SK-N-SH (cell line): Measurements from ENCODE around the gene TAB3. TPM values are rescaled to one million over a fixed set of nuclear protein-coding genes. Genes with fewer than 3 reads are reported as not detected.
A peak's percentile ranks its signal among the peaks of the same experiment; 100 is the strongest.

Source experiments
- CTCF ChIA-PET: fragments of 300-600, 350-600 bp; formaldehyde crosslinking; extraction: SDS; loops from one replicate; lab custom pipeline; 2021; lab: Yijun Ruan, JAX
- POLR2A ChIA-PET: fragments of 350-600 bp; sonication (Branson Sonifier 250); formaldehyde crosslinking; extraction: SDS; loops from one replicate; lab custom pipeline; 2020; ENCODE audit warnings: antibody characterized with exemption, inconsistent platforms; lab: Yijun Ruan, JAX
- DNase-seq: peaks from one replicate; pipeline ENCODE4 v3.0.0; 2012
- H2AFZ ChIP-seq: fragments of 200-600 bp; sonication (generic); 2 replicates; pipeline ENCODE4 v1.8.1; 2016; ENCODE audit warnings: antibody characterized with exemption, mild to moderate bottlenecking, low read depth
- H3F3A ChIP-seq: fragments of 200-600 bp; sonication (generic); replicated peaks from 2 replicates; pipeline ENCODE3; 2016; ENCODE audit warnings: antibody characterized with exemption, mild to moderate bottlenecking; ENCODE audit not compliant: insufficient read depth
- H3K27ac ChIP-seq, 2 experiments: fragments of 200-500 bp in 1 of 2; fragments of 200-600 bp in 1 of 2; sonication (Bioruptor generic) in 1 of 2; sonication (generic), shearing (Covaris generic) in 1 of 2; 2 replicates each; pipeline versions ENCODE4 v1.5.1 to v1.6.1; 2014 to 2016; ENCODE audit warnings: low read depth in 2 of 2, inconsistent platforms in 1 of 2, low read length in 1 of 2, mild to moderate bottlenecking in 1 of 2, mixed read lengths in 1 of 2
- H3K27me3 ChIP-seq: fragments of 200-600 bp; sonication (generic), shearing (Covaris generic); 2 replicates; pipeline ENCODE4 v1.6.1; 2016; ENCODE audit warnings: mixed run types; ENCODE audit not compliant: insufficient read depth
- H3K36me3 ChIP-seq, 2 experiments: fragments of 200-500 bp in 1 of 2; fragments of 200-600 bp in 1 of 2; sonication (Bioruptor generic) in 1 of 2; sonication (generic) in 1 of 2; replicated peaks in 1 of 2; 2 replicates each; pipeline versions ENCODE3 to v1.5.1; 2014 to 2016; ENCODE audit warnings: low read length in 1 of 2, mild to moderate bottlenecking in 1 of 2; ENCODE audit not compliant: insufficient read depth in 2 of 2, control insufficient read depth in 1 of 2
- H3K4me1 ChIP-seq, 2 experiments: fragments of 200-500 bp in 1 of 2; fragments of 200-600 bp in 1 of 2; sonication (Bioruptor generic) in 1 of 2; sonication (generic), shearing (Covaris generic) in 1 of 2; 2 replicates each; pipeline versions ENCODE4 v1.5.1 to v1.6.1; 2014 to 2016; ENCODE audit warnings: low read depth in 1 of 2, low read length in 1 of 2, mixed run types in 1 of 2; ENCODE audit not compliant: insufficient read depth in 2 of 2, control insufficient read depth in 1 of 2
- H3K4me2 ChIP-seq: fragments of 200-600 bp; sonication (generic), shearing (Covaris generic); 2 replicates; pipeline ENCODE4 v1.6.1; 2017; ENCODE audit warnings: mixed run types
- H3K4me3 ChIP-seq, 2 experiments: fragments of 200-500 bp in 1 of 2; fragments of 200-600 bp in 1 of 2; sonication (Bioruptor generic) in 1 of 2; sonication (generic), shearing (Covaris generic) in 1 of 2; 2 replicates each; pipeline versions ENCODE4 v1.5.1 to v1.8.1; 2014 to 2016; ENCODE audit warnings: low read depth in 2 of 2, inconsistent platforms in 1 of 2, low read length in 1 of 2, mild to moderate bottlenecking in 1 of 2, mixed read lengths in 1 of 2, moderate library complexity in 1 of 2
- H3K79me2 ChIP-seq: fragments of 200-600 bp; sonication (generic); 2 replicates; pipeline ENCODE4 v1.8.1; 2017; ENCODE audit warnings: mild to moderate bottlenecking; ENCODE audit not compliant: insufficient read depth
- H3K9ac ChIP-seq: fragments of 200-600 bp; sonication (generic); 2 replicates; pipeline ENCODE4 v1.6.1; 2017; ENCODE audit warnings: mixed run types
- H3K9me2 ChIP-seq: fragments of 200-600 bp; sonication (generic); 2 replicates; pipeline ENCODE4 v1.6.1; 2017; ENCODE audit warnings: mixed run types
- H3K9me3 ChIP-seq: fragments of 200-600 bp; sonication (generic); 2 replicates; pipeline ENCODE4 v1.6.1; 2017; ENCODE audit warnings: mixed run types, mild to moderate bottlenecking, moderate library complexity
- H4K20me1 ChIP-seq: fragments of 200-600 bp; sonication (generic); 2 replicates; pipeline ENCODE4 v1.6.1; 2017; ENCODE audit warnings: mild to moderate bottlenecking, mixed run types; ENCODE audit not compliant: insufficient read depth
- CHD2 ChIP-seq: fragments of 150-350 bp; IDR thresholded peaks from 2 replicates; pipeline ENCODE4 v1.6.1; 2018; ENCODE audit warnings: low read length; ENCODE audit not compliant: partially characterized antibody
- CTCF ChIP-seq: fragments of 200-600 bp; sonication (generic); IDR thresholded peaks from 2 replicates; pipeline ENCODE4 v1.6.1; 2017; ENCODE audit warnings: antibody characterized with exemption, mild to moderate bottlenecking, moderate library complexity
- EP300 ChIP-seq, 2 experiments: IDR thresholded peaks; 2 replicates each; pipeline versions ENCODE4 v1.4.0 to v1.6.1; 2012; ENCODE audit warnings: borderline replicate concordance in 1 of 2, low read depth in 1 of 2, low read length in 1 of 2
- EZH2phosphoT487 ChIP-seq: fragments of 200-600 bp; sonication (generic); IDR thresholded peaks from 2 replicates; pipeline ENCODE4 v1.6.1; 2017; ENCODE audit warnings: low read depth, mixed run types, mild to moderate bottlenecking, antibody characterized with exemption, moderate library complexity, borderline replicate concordance
- FOSL2 ChIP-seq: IDR thresholded peaks from 2 replicates; pipeline ENCODE4 v1.4.0; 2012; ENCODE audit warnings: low read depth, mild to moderate bottlenecking, moderate library complexity, borderline replicate concordance
- FOXJ3 ChIP-seq: sonication (generic); formaldehyde crosslinking; IDR thresholded peaks from 2 replicates; pipeline ENCODE4 v1.5.1; 2020; ENCODE audit warnings: mild to moderate bottlenecking, missing genetic modification reagents
- GABPA ChIP-seq: IDR thresholded peaks from 2 replicates; pipeline ENCODE4 v1.4.0; 2012; ENCODE audit warnings: low read depth, mild to moderate bottlenecking
- JUND ChIP-seq: IDR thresholded peaks from 2 replicates; pipeline ENCODE4 v1.4.0; 2012
- MEF2A ChIP-seq: IDR thresholded peaks from 2 replicates; pipeline ENCODE4 v1.4.0; 2012; ENCODE audit warnings: low read depth, borderline replicate concordance
- MXI1 ChIP-seq: IDR thresholded peaks from 2 replicates; pipeline ENCODE4 v1.6.1; 2012; ENCODE audit warnings: mild to moderate bottlenecking, low read depth, low read length, improper control_type of control experiment
- NFIC ChIP-seq: IDR thresholded peaks from 2 replicates; pipeline ENCODE4 v1.4.0; 2012; ENCODE audit warnings: borderline replicate concordance
- RCOR1 ChIP-seq: fragments of 150-350 bp; IDR thresholded peaks from 2 replicates; pipeline ENCODE4 v1.6.1; 2017; ENCODE audit warnings: antibody characterized with exemption, low read length
- RFX5 ChIP-seq: IDR thresholded peaks from 2 replicates; pipeline ENCODE4 v1.6.1; 2012; ENCODE audit warnings: mild to moderate bottlenecking, improper control_type of control experiment, low read length
- RXRA ChIP-seq: IDR thresholded peaks from 2 replicates; pipeline ENCODE4 v1.4.0; 2012; ENCODE audit warnings: low read depth, mild to moderate bottlenecking, borderline replicate concordance
- SIN3A ChIP-seq: IDR thresholded peaks from 2 replicates; pipeline ENCODE4 v1.6.1; 2012; ENCODE audit warnings: low read depth, mild to moderate bottlenecking, low read length, moderate library complexity, borderline replicate concordance
- TAF1 ChIP-seq: IDR thresholded peaks from 2 replicates; pipeline ENCODE4 v1.6.1; 2012; ENCODE audit warnings: low read depth, mild to moderate bottlenecking, low read length, moderate library complexity, borderline replicate concordance
- TCF12 ChIP-seq: IDR thresholded peaks from 2 replicates; pipeline ENCODE4 v1.4.0; 2012
- TEAD4 ChIP-seq: IDR thresholded peaks from 2 replicates; pipeline ENCODE4 v1.4.0; 2012; ENCODE audit warnings: mild to moderate bottlenecking, borderline replicate concordance; ENCODE audit not compliant: insufficient read depth
- YY1 ChIP-seq: IDR thresholded peaks from 2 replicates; pipeline ENCODE4 v1.4.0; 2012; ENCODE audit warnings: low read depth, mild to moderate bottlenecking
- ZBTB33 ChIP-seq: IDR thresholded peaks from 2 replicates; pipeline ENCODE4 v1.4.0; 2012; ENCODE audit warnings: low read depth, borderline replicate concordance
- WGBS: methylation state at CpG from one replicate; pipeline ENCODE4 v1.1.6; 2017; ENCODE audit warnings: low lambda C conversion rate; 5-methylcytosine and 5-hydroxymethylcytosine counted together
- polyA plus RNA-seq, 3 experiments: library from polyadenylated mRNA; depleted of rRNA; stranded (reverse); fragments of >200 nt; gene quantifications; 2 replicates each; pipeline ENCODE4 v1.2.3, GENCODE V29; 2012

The TAB3 gene
- polyA plus RNA-seq, 1 of the 3 experiments (the other 2 are of a cell fraction) = 9.2 TPM

GRCh38 chrX:30895370-30895769 lies 6.3 kb upstream of the TAB3 start (continued):
- no peak for TF ChIP-seq FOSL2
- no peak for TF ChIP-seq TAF1
- no peak for TF ChIP-seq EP300 (IDR thresholded peaks at IDR 0.05; ENCODE audit: borderline replicate concordance in 1 of 2, low read depth in 1 of 2, low read length in 1 of 2)
- TF ChIP-seq SIN3A = no peak
- no peak for TF ChIP-seq ZBTB33
- no peak for TF ChIP-seq TEAD4
- TF ChIP-seq MXI1 = no peak

- CTCF ChIA-PET = no interaction called here
- Histone ChIP-seq H3K9me2 (no peaks in the 10 kb centered on the region), H2AFZ (no peak overlapping the region), H3K9me3 (no peaks in the 10 kb centered on the region), H3K4me3 (no peak overlapping the region), H3K27ac (no peak overlapping the region), H3K36me3 (no peaks in the 10 kb centered on the region), H3K4me1 (no peaks in the 10 kb centered on the region; a peak in 1 of 4 replicates), H3K9ac (no peak overlapping the region), H3K4me2 (0 out of 2 replicates have a peak overlapping the region, but pooled peaks have one; percentile 15), H4K20me1 (no peaks in the 10 kb centered on the region), H3F3A (no peaks in the 10 kb centered on the region), H3K79me2 (peaks cover 6% of the 10 kb centered on the region), H3K27me3 (no peaks in the 10 kb centered on the region)
- POLR2A ChIA-PET = no interaction called here
- WGBS = 15% methylated on average over 2 of the region's 4 CpGs
- TF ChIP-seq RFX5 (no peak), NFIC (no peak), JUND (no peak)
- DNase-seq = no peak
These were observed 4.2 kb upstream of the TAB3 start for GRCh38 chrX:30893206-30893605.

- WGBS = 10% methylated on average over 1 of the region's 1 CpG
- CTCF ChIA-PET = no interaction called here
These were observed 3.5 kb upstream of the TAB3 start for GRCh38 chrX:30892591-30892990.

More at GRCh38 chrX:30892591-30892990, 3.5 kb upstream of the TAB3 start:
- POLR2A ChIA-PET = no interaction called here
- no peak overlapping the region for H3K4me3 ChIP-seq
- peaks cover 12% of the 10 kb centered on the region for H3K79me2 ChIP-seq
- no peak for DNase-seq
- H3K9me3 ChIP-seq = no peaks in the 10 kb centered on the region
- no peak overlapping the region for H3K27ac ChIP-seq
- H3K4me2 ChIP-seq = no peak overlapping the region
- H3K27me3 ChIP-seq = no peaks in the 10 kb centered on the region
- no peaks in the 10 kb centered on the region for H3K36me3 ChIP-seq
- no peaks in the 10 kb centered on the region; a peak in 1 of 4 replicates for H3K4me1 ChIP-seq
- H4K20me1 ChIP-seq = no peaks in the 10 kb centered on the region
- TF ChIP-seq EZH2phosphoT487 (no peak), RXRA (no peak), NFIC (no peak), TCF12 (no peak), FOXJ3 (CRISPR knock-in tag) (no peak), MEF2A (no peak), RCOR1 (no peak), FOSL2 (no peak), CTCF (no peak), GABPA (no peak), YY1 (no peak), CHD2 (no peak), MXI1 (no peak)
- H3K9me2 ChIP-seq = no peaks in the 10 kb centered on the region
- no peak overlapping the region for H2AFZ ChIP-seq
- no peak overlapping the region for H3K9ac ChIP-seq
- no peaks in the 10 kb centered on the region for H3F3A ChIP-seq
